Measurements from ENCODE around the gene DNAJC12. TPM values are rescaled to one million over a fixed set of nuclear protein-coding genes. Genes with fewer than 3 reads are reported as not detected.
A peak's percentile ranks its signal among the peaks of the same experiment; 100 is the strongest.

The DNAJC12 gene
- total RNA-seq (1 to 10 TPM in 1 of 5 experiments, not detected in 4; 7.2 TPM), polyA plus RNA-seq (under 1 TPM in 1 of 2 donors, not detected in 1; 0.61 TPM), total RNA-seq (0.94 reads per million)

GRCh38 chr10:67837541-67838314 lies at the start of gene DNAJC12:
TSS of gene DNAJC12 (minus strand) at chr10:67838188. CDS start at chr10:67838011, 177 bp downstream.
- intact Hi-C loops (cut with micrococcal nuclease) = loop anchor here in 1 of 2 donors (1.0 kb wide), 2 partner anchors 12 to 49 kb away; no protein-coding TSS in a partner anchor
- ChIA-PET CTCF (interaction anchor here (0.9 to 1.1 kb wide), 2 partner anchors 17 to 139 kb away, joined by 3 read pairs; no protein-coding TSS in a partner anchor), POLR2A (interaction anchor here (0.6 to 1.0 kb wide), 2 partner anchors 73 to 761 kb away, joined by 3 to 4 read pairs; no protein-coding TSS in a partner anchor)
- Histone ChIP-seq H3K36me3 (ENCODE audit: control insufficient read depth in 2 of 3, insufficient read depth in 3 of 3, low read length in 3 of 3) (no peaks in the 10 kb centered on the region), H3K9me3 (ENCODE audit: control insufficient read depth in 2 of 3, low read length in 3 of 3) (peaks cover 0 to 5% (median 0%) of the 10 kb centered on the region in 3 experiments), H3K27ac (ENCODE audit: low read depth, low read length) (no peak within 1 kb of the TSS), H3K27me3 (ENCODE audit: control insufficient read depth in 2 of 2, insufficient read depth in 2 of 2, low read length in 2 of 2) (no peaks in the 10 kb centered on the region), H3K4me3 (ENCODE audit: low read length) (no peak within 1 kb of the TSS), H3K4me1 (ENCODE audit: control insufficient read depth in 2 of 2, insufficient read depth in 2 of 2, low read length in 2 of 2) (no peaks in the 10 kb centered on the region)
- peaks cover 0 to 4% (median 0%) of the 10 kb centered on the region in 5 donors for H3K36me3 Mint-ChIP-seq
- H3K4me3 Mint-ChIP-seq = peak within 1 kb of the TSS in 4 of 10 donors; percentile 3 to 82 (median 31)
- H3K9me3 Mint-ChIP-seq = peaks cover 0 to 15% (median 7%) of the 10 kb centered on the region in 11 donors
- H3K27me3 Mint-ChIP-seq = no peaks in the 10 kb centered on the region
- peak; percentile 90 for ATAC-seq
- H3K27ac Mint-ChIP-seq = peak within 1 kb of the TSS in 4 of 9 donors; percentile 3 to 63 (median 37)
- peak in 5 of 9 donors; percentile 5 to 29 (median 12) for DNase-seq
- H3K4me1 Mint-ChIP-seq = peaks cover 0 to 12% (median 5%) of the 10 kb centered on the region in 7 donors

GRCh38 chr10:67884842-67885670 lies 47.1 kb upstream of the DNAJC12 start:
- ChIA-PET CTCF (interaction anchor here (0.6 to 1.5 kb wide), 4 partner anchors 8 to 97 kb away, joined by 3 to 8 read pairs (median 4); no protein-coding TSS in a partner anchor), POLR2A (interaction anchor here (0.8 to 7.4 kb wide), 8 partner anchors 9 to 449 kb away, joined by 3 to 54 read pairs (median 7); partner anchors contain the start of genes HERC4, HNRNPH3 and PBLD)
- no peaks in the 10 kb centered on the region for H3K27me3 ChIP-seq (ENCODE audit: control insufficient read depth in 2 of 2, insufficient read depth in 2 of 2, low read length in 2 of 2)
- Mint-ChIP-seq H3K27ac (peak overlapping the region; percentile 90 to 98 (median 94)), H3K9me3 (peaks cover 0 to 3% (median 0%) of the 10 kb centered on the region in 11 donors), H3K4me1 (peaks cover 31 to 47% (median 40%) of the 10 kb centered on the region in 7 donors), H3K4me3 (peak overlapping the region; percentile 86 to 98 (median 92)), H3K36me3 (peaks cover 3 to 27% (median 25%) of the 10 kb centered on the region in 5 donors), H3K27me3 (peaks cover 0 to 5% (median 0%) of the 10 kb centered on the region in 5 donors)
- ATAC-seq = peak; percentile 76
- intact Hi-C loops (cut with micrococcal nuclease) = loop anchor here (1.0 to 10.0 kb wide), 17 partner anchors 16 to 1240 kb away; partner anchors contain the start of genes CCAR1 (in 2 of the 2), RUFY2 (in 2 of the 2), VPS26A (in 2 of the 2) and DDX21 (in 1 of the 2)
- H3K4me3 ChIP-seq (ENCODE audit: low read length) = peak overlapping the region; percentile 75
- no peaks in the 10 kb centered on the region for H3K9me3 ChIP-seq (ENCODE audit: control insufficient read depth in 2 of 3, low read length in 3 of 3)
- DNase-seq = peak; percentile 62 to 82 (median 77)
- peaks cover 9 to 31% (median 15%) of the 10 kb centered on the region in 3 experiments for H3K36me3 ChIP-seq (ENCODE audit: control insufficient read depth in 2 of 3, insufficient read depth in 3 of 3, low read length in 3 of 3)
- H3K27ac ChIP-seq (ENCODE audit: low read depth, low read length) = peak overlapping the region; percentile 83
- peaks cover 12 to 16% of the 10 kb centered on the region in 2 donors for H3K4me1 ChIP-seq (ENCODE audit: control insufficient read depth in 2 of 2, insufficient read depth in 2 of 2, low read length in 2 of 2)

GRCh38 chr10:67884313-67884841 lies 46.4 kb upstream of the DNAJC12 start, which contains the start of gene SIRT1:
TSS of gene SIRT1 (plus strand) at chr10:67884656. CDS start at chr10:67884722, 66 bp downstream.
- Histone ChIP-seq H3K27ac (ENCODE audit: low read depth, low read length) (peak within 1 kb of the TSS; percentile 83), H3K4me3 (ENCODE audit: low read length) (peak within 1 kb of the TSS; percentile 75), H3K36me3 (ENCODE audit: control insufficient read depth in 2 of 3, insufficient read depth in 3 of 3, low read length in 3 of 3) (peaks cover 9 to 24% (median 11%) of the 10 kb centered on the region in 3 experiments), H3K27me3 (ENCODE audit: control insufficient read depth in 2 of 2, insufficient read depth in 2 of 2, low read length in 2 of 2) (no peaks in the 10 kb centered on the region), H3K4me1 (ENCODE audit: control insufficient read depth in 2 of 2, insufficient read depth in 2 of 2, low read length in 2 of 2) (peaks cover 12 to 16% of the 10 kb centered on the region in 2 donors), H3K9me3 (ENCODE audit: control insufficient read depth in 2 of 3, low read length in 3 of 3) (no peaks in the 10 kb centered on the region)
- intact Hi-C loops (cut with micrococcal nuclease) = loop anchor here (1.0 to 10.0 kb wide), 14 partner anchors 16 to 1240 kb away; partner anchors contain the start of genes CCAR1 (in 2 of the 2), VPS26A (in 2 of the 2), DDX21 (in 1 of the 2) and HERC4 (in 1 of the 2)
- ChIA-PET CTCF (interaction anchor here (0.9 to 1.5 kb wide), 2 partner anchors 11 to 96 kb away, joined by 3 to 6 read pairs; no protein-coding TSS in a partner anchor), POLR2A (interaction anchor here (1.0 to 7.4 kb wide), 9 partner anchors 28 to 526 kb away, joined by 3 to 54 read pairs (median 3); partner anchors contain the start of genes HERC4, HNRNPH3 and PBLD)
- DNase-seq = peak; percentile 87 to 95 (median 90)
- peak; percentile 89 for ATAC-seq
- peaks cover 0 to 3% (median 0%) of the 10 kb centered on the region in 11 donors for H3K9me3 Mint-ChIP-seq
- peak within 1 kb of the TSS; percentile 90 to 98 (median 95) for H3K27ac Mint-ChIP-seq
- peaks cover 27 to 43% (median 35%) of the 10 kb centered on the region in 7 donors for H3K4me1 Mint-ChIP-seq
- peaks cover 0 to 5% (median 0%) of the 10 kb centered on the region in 5 donors for H3K27me3 Mint-ChIP-seq
- peaks cover 0 to 22% (median 21%) of the 10 kb centered on the region in 5 donors for H3K36me3 Mint-ChIP-seq
- peak within 1 kb of the TSS; percentile 86 to 98 (median 95) for H3K4me3 Mint-ChIP-seq

- H3K36me3 Mint-ChIP-seq = peaks cover 0 to 16% (median 16%) of the 10 kb centered on the region in 5 donors
- peaks cover 22 to 37% (median 29%) of the 10 kb centered on the region in 7 donors for H3K4me1 Mint-ChIP-seq
- Histone ChIP-seq H3K4me1 (ENCODE audit: control insufficient read depth in 2 of 2, insufficient read depth in 2 of 2, low read length in 2 of 2) (peaks cover 12 to 16% of the 10 kb centered on the region in 2 donors), H3K36me3 (ENCODE audit: control insufficient read depth in 2 of 3, insufficient read depth in 3 of 3, low read length in 3 of 3) (peaks cover 8 to 19% (median 9%) of the 10 kb centered on the region in 3 experiments), H3K27ac (ENCODE audit: low read depth, low read length) (peak overlapping the region; percentile 83), H3K9me3 (ENCODE audit: control insufficient read depth in 2 of 3, low read length in 3 of 3) (no peaks in the 10 kb centered on the region), H3K4me3 (ENCODE audit: low read length) (peak overlapping the region; percentile 75), H3K27me3 (ENCODE audit: control insufficient read depth in 2 of 2, insufficient read depth in 2 of 2, low read length in 2 of 2) (no peaks in the 10 kb centered on the region)
- peaks cover 0 to 3% (median 0%) of the 10 kb centered on the region in 11 donors for H3K9me3 Mint-ChIP-seq
- peak overlapping the region; percentile 86 to 98 (median 94) for H3K4me3 Mint-ChIP-seq
- POLR2A ChIA-PET = interaction anchor here (0.5 to 7.4 kb wide), 11 partner anchors 27 to 527 kb away, joined by 3 to 54 read pairs (median 3); partner anchors contain the start of genes HERC4, HNRNPH3 and PBLD
- no peak for ATAC-seq
- DNase-seq = peak in 1 of 9 donors; percentile 2
- H3K27ac Mint-ChIP-seq = peak overlapping the region; percentile 88 to 98 (median 92)
- peaks cover 0 to 5% (median 0%) of the 10 kb centered on the region in 5 donors for H3K27me3 Mint-ChIP-seq
- intact Hi-C loops (cut with micrococcal nuclease) = loop anchor here (1.0 to 10.0 kb wide), 14 partner anchors 17 to 1241 kb away; partner anchors contain the start of genes CCAR1 (in 2 of the 2), VPS26A (in 2 of the 2), DDX21 (in 1 of the 2) and HERC4 (in 1 of the 2)
- CTCF ChIA-PET = interaction anchor here (0.9 to 1.5 kb wide), 2 partner anchors 11 to 96 kb away, joined by 3 to 6 read pairs; no protein-coding TSS in a partner anchor
Observed at GRCh38 chr10:67883710-67884312, 45.8 kb upstream of the DNAJC12 start.

- no peak overlapping the region for H3K27ac ChIP-seq (ENCODE audit: low read depth, low read length)
- H3K4me3 Mint-ChIP-seq = no peak overlapping the region
- H3K36me3 Mint-ChIP-seq = no peaks in the 10 kb centered on the region
- ChIA-PET CTCF (interaction anchor here (0.6 kb wide), 1 partner anchor 1460 kb away, joined by 3 read pairs; no protein-coding TSS in a partner anchor), POLR2A (interaction anchor here (0.7 kb wide), 2 partner anchors 113 to 225 kb away, joined by 3 to 6 read pairs; no protein-coding TSS in a partner anchor)
- no peak overlapping the region for H3K4me3 ChIP-seq (ENCODE audit: low read length)
- H3K9me3 Mint-ChIP-seq = no peaks in the 10 kb centered on the region
- no peaks in the 10 kb centered on the region for H3K36me3 ChIP-seq (ENCODE audit: control insufficient read depth in 2 of 3, insufficient read depth in 3 of 3, low read length in 3 of 3)
- no peak for DNase-seq
- no peaks in the 10 kb centered on the region for H3K4me1 Mint-ChIP-seq
- H3K9me3 ChIP-seq (ENCODE audit: control insufficient read depth in 2 of 3, low read length in 3 of 3) = no peaks in the 10 kb centered on the region
- no peak overlapping the region for H3K27ac Mint-ChIP-seq
- no peak for ATAC-seq
- intact Hi-C loops (cut with micrococcal nuclease) = no loop called here
- no peaks in the 10 kb centered on the region for H3K4me1 ChIP-seq (ENCODE audit: control insufficient read depth in 2 of 2, insufficient read depth in 2 of 2, low read length in 2 of 2)
- no peaks in the 10 kb centered on the region for H3K27me3 ChIP-seq (ENCODE audit: control insufficient read depth in 2 of 2, insufficient read depth in 2 of 2, low read length in 2 of 2)
- H3K27me3 Mint-ChIP-seq = peaks cover 0 to 2% (median 0%) of the 10 kb centered on the region in 5 donors
Observed at GRCh38 chr10:67878133-67878532, 40.1 kb upstream of the DNAJC12 start.
